HG02981 (cell line): Measurements from ENCODE around the gene RGS6.

Experiments used
- ATAC-seq: cut with Tn5 transposase; IDR thresholded peaks from one replicate; pipeline ENCODE4 v1.9.1; 2021; ENCODE audit warnings: mild to moderate bottlenecking, moderate library complexity; ENCODE audit not compliant: unreplicated experiment

RGS6 gene

DNA sequence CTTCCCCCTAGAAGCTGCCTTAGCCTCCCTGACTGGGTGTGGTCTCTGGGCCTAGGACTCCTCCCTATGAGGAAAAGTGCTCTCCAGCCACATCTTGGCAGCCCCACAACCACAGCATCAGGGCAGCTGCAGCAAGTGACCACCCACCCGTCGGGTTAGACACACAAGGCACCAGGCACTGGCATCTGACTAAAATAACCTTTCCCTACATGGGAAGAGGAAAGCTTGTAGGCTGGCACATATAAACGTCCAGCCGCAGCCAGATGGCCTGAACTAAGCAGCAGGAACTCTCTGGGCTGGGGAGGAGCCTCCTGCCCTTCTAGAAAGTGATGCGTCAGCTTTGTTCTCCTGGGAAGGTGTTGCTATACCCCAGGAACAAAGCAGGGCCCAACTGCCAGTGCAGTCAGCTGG, 632.9 kb downstream of the RGS6 start:
- no peak for ATAC-seq

DNA sequence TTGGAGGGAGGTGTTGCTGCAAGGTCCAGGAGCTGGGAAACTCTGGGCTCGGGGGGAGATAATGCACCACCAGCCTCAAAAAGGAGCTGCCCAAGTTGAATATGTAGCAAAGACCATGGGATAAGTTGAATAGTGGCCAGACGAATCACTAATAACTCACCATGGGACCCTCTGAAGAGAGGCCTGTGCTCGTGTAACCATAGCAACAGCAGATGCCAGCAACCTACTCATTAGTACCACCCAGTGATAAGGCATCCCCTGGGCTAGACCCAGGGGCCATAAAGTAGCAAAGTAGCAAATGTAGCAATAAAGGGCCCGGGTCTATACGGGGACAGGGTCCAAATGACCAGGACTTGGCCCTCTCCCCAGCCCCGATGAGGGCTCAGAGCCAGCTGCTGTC, 633.7 kb downstream of the RGS6 start:
- no peak for ATAC-seq

DNA sequence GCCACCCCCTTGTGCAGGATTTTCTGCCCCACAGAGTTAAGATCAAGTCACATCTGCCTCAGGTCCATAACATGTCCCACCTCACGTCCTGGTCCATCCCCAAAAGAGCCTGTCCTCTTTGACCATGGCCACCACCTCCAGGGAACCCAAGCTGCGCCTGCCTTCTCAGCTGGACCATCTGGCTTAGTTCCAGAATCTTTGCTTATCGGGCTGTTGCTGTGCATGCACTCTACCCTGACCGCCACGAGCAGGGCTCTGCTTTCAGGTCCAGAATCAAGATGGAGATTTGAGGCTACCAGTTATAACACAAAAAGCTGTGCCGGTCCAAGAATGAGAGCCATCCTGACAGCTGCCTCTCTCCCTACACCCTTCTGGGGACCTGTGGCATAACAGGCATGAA, 635.0 kb downstream of the RGS6 start:
- ATAC-seq: no peak

DNA sequence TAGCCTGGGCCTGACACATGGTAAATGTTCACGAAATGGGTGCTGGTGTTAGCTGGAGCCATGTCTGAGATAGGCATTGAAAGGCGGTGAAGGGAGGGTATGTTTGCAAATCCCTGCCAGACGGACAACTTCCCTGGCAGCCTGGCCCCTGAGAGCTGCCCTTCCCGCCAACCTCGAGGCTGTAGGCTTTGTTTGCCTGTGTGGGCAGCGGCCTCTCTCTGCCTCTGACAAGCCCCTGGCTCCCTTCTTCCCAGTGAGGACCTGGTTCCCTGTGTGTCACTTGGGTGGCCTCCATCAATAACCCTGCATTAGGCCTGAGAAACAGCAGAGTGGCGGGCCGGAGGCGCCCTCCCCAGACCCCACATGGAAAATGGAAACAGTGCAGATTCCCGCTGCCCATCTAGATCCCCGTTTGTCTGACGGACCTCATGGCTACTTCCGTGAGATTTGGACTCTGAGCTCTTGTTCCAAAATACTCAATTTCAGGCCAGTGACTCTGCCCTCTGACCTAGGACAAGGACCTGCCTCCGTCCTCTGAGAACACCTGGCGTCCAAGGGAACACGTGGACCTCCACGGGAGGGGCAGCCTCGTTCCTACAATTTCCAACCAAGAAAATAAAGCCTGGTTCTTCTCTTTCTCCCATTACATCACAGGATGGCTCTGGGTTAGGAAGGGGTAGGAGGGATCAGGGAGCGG, 636.2 kb downstream of the RGS6 start:
- ATAC-seq: no peak

DNA sequence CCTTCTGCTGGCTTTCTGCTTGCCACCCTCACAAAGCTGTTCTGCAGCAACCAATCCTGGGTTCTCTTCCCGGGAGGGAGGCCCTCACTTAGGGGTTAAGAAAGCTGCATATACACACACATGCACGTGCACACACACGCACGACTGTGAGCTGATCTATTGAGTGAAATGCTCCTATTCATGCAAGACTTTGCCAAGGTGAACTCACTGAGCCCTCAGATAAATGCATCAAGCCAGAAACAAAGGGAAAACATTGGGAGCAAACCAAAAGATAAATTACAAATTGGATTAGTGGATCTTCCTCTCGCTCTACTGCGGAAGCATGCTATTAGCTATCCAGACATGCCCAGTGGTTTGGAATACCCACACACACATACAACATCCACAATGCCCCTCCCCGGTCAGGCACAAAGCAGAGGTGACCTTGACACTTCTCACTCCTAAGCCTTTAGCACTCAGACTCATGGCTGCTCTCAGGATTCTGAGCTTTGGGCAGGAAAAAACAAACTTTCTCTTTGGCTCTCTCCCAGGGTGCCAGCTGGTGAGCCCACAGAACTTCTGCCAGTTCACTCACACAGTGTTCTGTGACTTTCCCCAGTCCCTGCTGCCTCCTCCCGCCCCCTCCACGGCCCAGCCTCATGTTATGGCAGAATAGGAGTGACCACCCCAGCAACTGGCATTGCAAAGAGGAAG, 641.6 kb downstream of the RGS6 start:
- ATAC-seq: no peak

DNA sequence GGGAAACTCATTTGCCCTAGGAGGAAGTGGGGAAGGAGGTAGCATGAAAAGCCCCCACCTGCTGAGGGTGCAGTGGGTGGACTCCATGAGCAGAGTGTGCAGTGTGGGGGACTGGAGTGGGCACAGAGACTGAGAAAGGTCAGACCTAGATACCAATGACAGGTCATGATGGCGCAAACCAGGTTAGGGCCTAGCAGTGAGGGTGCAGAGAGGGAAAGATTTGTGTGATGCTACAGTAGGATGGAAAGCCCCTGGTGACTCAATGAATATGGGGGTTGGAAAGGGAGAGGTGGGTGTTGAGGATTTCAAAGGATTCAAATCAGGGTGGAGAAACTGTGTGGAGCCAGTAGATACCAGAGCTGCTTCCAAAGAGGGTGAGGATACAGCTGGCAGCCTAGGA, 642.5 kb downstream of the RGS6 start:
- ATAC-seq: no peak

DNA sequence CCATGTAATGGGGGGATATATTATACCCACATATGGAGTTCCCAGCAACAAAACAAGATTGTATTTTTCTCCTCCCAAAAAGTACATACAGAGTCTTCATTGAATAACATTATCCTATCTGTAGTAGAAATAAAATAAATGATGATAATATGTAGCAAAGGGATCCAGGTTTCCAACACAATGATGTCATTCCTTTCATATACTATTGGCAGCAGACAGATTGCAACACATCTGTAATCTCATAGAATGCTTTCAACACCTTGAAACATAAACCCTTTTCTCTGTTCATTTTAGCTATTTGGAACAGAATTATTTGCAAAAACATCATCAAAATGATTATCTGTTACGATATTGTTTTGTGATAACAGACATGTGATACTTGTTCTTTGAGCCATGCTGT, 644.0 kb downstream of the RGS6 start:
- no peak for ATAC-seq

DNA sequence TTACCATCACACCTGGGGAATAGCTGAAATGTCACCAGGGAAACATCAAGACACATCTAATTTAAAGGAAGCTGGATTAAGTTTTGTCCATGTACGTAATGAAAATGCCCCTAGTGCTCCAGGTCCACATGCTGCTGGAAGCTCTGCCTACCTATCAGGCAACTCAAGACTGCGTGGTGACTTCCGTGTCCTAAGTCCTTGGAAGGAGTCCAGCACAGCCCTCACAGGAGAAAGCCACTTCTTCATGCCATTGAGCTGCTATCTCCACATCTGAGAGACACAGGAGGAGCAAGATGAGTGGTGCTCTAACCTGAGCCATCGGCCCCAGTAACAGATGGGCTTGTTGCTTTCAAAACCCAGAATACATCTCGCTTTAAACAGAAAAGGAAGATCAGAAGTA, 645.3 kb downstream of the RGS6 start:
- no peak for ATAC-seq

DNA sequence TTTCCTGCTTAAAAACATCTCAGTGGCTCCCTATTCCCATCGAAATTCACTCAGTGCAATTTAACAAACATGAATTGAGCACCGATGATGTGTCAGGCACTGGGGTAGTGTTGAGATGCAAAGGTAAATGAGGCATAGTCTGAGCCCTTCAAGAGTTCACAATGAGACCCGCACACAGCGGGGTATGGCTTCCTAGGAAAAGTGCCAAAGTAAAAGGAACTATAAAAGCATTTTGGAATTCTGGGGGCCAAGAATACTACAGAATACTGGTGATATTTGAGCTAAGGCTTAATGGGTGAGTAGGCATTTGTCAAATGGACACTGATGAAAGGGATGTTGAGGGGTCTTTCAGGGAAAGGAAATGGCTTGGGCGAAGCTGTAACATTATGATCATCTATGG, 646.3 kb downstream of the RGS6 start:
- no peak for ATAC-seq

DNA sequence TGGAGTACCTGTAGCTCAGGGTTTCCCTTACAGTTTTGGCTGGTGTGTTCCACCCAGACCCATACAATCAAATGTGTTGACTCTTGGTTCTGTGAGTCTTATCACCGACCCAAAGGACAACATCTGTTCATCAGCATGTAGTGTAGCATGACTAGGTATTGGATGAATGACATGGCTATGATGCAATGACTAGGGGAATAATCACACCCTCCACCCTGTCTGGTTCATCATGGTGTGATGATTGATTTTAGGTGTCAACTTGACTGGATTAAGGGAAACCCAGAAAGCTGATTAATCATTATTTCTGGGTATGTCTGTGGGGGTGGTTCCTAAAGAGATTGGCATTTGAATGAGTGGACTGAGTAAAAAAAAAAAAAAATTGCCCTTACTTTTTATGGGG, 650.4 kb downstream of the RGS6 start:
- no peak for ATAC-seq

DNA sequence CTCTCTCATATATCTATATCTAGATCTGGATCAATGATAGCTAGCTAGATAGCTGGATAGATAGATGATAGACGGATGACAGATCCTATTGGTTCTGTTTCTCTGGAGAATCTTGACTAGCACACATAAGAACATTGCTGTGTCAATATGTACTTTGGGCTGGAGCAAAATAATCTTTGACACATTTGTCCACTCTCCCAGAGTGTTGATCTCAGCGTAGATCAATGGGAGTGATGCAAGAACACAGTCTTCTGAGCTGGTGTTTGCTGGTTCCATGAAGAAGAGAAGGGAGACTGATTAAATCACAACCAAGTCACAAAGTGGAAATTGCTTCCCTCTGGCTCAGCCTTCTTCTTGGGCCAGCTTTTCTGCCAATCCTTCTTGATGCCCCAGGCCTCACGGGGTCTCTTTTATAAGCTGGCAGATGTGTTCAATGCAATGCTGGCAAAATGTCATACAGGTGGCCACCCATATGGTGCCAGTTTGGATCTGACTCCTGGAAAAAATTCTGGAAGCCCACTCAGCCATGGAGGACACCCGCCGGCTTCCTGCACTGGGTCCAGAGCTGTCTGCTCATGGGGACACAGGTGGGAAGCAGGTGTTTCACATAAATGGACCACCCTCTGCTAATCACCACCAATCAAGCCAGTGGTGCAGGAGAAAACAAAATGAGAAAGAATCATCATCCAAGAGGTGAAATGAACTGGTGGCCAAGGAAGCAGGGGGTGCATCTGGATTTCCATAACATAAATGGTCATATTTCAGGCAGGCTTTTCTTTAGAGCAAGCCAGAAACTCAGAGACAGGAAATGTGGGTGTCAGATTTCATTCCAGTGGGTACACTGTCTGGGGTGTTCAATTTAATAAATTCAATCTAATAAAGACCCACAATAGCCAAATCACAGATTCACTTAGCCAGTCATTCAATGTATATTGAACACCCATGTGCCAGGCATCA, 651.4 kb downstream of the RGS6 start:
- ATAC-seq: no peak

DNA sequence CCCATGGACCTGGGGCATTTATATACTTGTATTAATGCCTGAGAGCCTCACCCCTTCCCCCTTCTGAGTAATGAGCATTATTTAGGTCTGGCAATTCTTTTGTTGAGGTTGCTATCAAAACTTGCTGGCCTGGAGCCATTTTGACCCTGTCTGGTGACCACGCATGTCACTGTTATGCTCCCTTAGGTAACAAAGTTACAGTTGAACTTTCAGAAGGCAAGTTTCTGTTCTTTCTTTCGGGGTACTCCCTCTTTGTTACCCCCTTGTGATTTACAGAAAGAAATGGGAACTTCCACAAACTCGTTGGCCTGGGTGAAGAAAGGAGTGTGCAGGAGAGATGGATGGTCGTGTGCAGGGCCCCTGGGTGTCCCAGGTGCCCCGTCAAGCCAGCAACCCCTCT, 656.3 kb downstream of the RGS6 start:
- no peak for ATAC-seq

DNA sequence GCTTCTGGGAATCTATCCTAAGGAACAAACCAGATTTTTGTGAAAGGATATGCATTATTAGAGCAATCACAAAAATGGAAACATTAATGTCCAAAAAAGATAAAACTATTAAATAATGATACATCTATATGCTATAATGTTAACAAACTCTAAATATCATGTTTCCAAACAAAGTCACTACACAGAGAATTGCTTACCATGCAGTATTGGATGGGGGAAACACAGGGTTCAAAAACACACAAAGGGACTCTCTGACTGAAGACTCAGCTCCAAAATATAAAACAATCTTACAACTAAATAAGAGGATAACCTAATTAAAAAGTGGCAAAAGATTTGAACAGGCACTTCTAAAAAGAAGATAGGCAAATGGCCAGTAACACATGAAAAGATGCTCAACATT, 657.4 kb downstream of the RGS6 start:
- no peak for ATAC-seq

DNA sequence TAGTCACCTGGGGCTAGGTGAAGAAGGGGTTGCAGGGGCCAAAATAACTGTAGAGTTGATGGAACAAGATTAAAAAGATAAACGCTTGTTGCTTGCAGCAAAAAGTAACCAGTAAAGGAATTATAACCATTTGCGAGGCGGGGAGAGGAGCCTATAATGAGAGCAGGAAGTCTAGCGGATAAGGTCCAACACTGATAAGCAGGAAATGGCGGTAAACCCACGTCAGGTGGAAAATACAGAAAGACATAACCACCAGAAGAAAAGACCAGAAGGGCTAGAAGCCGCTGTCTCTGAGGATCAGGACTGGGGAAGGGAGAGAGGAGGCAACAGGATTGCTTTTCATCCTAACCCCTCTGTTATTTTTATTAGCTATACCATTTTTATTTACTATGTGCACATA, 658.3 kb downstream of the RGS6 start:
- no peak for ATAC-seq

DNA sequence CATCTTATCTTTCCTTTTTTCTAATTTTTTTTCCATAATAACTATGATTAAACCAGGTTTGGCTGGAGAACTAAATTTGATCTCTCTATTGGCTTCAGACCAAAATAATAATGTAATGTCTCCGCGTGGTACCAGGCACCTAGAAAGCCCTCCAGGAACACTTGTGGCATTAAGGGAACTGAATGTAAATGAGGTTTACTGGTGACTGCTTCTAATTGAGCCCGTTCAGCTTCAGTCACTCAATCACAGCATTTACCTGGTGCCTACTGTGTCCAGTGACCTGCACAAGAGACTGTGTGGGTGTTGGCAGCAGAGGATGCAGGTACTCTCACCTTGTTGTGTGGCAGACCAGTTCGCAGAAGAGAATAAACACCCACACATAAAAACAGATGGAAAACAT, 659.2 kb downstream of the RGS6 start:
- ATAC-seq: no peak

DNA sequence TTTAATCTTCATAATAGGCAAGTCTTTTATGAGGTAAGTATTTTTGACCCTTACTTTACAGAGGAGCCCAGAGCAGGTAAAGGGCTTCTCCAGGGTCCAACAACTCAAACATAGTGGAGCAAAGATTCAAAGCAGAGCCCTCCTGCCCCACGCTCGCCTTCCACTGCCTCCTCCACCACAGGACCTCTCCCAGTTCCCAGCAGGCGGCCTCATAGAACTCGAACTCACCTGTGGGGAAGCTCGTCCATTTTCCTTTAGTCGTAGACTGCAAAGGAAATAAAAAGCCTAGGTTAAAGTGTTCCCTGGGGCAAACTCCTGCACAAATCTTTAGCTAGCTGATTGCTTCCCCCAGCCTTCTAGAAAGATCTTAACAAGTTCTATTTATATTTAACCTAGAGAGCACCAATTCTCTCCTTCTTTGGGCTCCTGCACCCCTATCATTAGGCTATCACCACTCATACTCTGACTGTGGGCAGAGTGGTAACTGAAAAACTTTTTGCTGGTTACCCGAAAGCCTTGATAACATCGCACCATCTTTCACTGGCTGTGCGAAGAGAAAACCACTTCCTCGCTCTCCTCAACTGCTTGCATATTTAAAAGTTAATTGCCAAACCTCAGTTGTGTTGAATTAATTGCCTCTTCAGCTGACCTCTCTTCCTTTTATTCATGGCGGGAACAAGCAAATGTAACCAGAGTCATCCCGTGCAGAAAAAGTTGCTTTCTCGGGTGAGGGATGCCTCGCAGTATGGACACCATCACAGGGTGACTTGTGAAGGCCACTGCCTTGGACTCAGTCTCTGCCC, 662.1 kb downstream of the RGS6 start:
- ATAC-seq: peak; percentile 71

DNA sequence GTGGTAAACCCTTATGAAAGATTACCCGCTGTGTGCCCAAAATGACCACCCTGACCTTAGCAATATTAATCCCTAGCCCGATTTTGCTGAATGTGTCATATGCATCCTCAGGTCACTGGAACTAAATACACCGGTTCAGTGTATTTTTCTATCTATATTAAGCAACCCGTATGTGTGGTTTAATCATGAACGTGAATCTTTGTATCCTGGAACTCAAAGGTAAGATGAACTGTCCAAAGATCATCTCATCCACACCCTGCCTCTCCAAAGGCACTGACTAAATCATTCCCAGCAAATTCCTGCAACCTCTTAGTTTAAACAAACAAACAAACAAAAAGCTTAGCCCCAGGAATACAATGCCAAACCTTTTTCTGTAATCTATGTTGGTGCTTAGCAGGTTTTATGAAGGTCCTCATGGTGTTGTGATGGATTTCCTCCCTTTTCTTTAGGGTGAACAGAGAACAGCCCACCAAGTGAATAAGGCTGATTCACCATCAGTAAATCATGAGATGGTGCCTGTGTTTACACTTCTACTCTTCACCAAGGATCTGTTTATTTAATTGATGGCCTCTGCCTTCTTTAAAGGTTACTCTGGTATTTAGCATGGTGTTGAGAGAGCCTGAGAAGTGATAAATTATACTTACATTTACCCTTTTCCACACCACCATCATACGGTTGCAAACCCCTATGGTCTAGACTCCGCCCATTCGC, 663.1 kb downstream of the RGS6 start:
- no peak for ATAC-seq

DNA sequence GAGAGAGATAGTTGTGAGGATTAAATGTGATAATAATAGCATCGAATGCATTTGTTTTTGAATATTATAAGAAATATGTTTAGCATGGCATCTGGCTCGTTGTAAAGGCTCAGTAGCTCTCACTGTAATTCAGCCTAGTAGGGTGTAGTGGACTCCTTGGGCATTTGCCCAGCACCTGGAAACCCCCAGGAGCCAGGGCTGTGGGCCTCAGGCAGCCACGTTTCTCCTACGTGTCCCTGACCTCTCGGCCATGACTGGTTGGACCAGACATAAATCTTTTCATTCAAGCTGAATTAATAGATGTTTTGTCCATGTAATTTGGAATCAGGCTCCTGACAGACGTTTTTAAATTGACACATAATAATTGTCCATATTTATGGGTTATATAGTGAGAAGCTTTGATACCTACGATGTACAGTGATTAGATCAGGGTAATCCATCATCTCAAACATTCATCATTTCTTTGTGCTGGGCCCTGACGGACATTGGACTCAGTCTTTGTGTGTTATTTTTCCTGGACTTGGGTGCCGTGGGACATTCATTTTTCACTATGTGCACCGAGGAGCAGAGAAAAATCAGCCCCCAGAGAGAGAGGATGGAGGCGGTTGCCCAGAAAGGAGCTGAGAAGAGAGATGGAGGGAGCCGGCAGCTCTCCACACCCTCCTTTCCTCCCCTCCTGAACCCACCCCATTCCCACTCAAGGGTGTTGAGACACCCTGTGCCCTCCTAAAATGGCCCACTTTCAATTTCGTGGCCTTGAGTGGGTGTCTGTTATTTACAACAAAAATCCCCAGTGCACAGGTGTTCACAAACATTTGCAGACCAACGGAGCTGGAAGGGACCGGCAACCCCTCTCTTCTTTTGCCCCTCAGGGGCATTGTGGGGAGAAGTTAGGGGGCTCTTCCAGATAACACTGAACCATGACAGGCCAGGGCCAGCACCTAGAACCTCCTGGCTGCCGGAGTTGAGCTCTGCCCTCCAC, 665.3 kb downstream of the RGS6 start:
- ATAC-seq: no peak

DNA sequence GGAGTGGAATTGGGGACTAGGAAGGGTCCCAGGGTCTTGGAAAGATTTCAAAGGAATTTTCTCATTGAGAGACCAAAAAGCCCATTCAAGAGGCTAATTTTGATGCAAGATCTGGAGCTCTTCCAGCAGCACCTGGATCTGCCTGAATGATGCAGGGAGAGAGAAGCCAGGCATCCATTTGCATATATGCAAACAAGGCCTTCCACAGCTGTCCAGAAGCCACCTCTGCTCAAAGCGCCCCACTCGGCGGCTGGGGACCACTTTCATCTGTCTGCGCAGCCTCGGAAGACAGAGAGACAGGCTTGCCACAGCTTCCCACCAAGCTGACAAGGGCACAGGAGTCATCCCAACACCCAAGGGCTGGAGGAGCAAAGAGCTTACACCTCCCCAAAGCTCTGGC, 666.1 kb downstream of the RGS6 start:
- no peak for ATAC-seq
